HG03469 (cell line): ENCODE data around the gene KIAA0513.

Experiments used
- ATAC-seq: cut with Tn5 transposase; IDR thresholded peaks from one replicate; pipeline ENCODE4 v1.9.1; 2021; ENCODE audit warnings: mild to moderate bottlenecking, moderate library complexity, moderate number of reproducible peaks; ENCODE audit not compliant: unreplicated experiment

The KIAA0513 gene

GRCh38 chr16:85067426-85067825, 39.8 kb downstream of the KIAA0513 start:
- ATAC-seq: no peak

- no peak for ATAC-seq
These were observed 41.2 kb downstream of the KIAA0513 start for GRCh38 chr16:85068746-85069145.

GRCh38 chr16:85069171-85069570, 41.6 kb downstream of the KIAA0513 start:
- ATAC-seq: no peak

- ATAC-seq: no peak
These were observed 44.7 kb downstream of the KIAA0513 start for GRCh38 chr16:85072076-85072860.

- no peak for ATAC-seq
These were observed 45.4 kb downstream of the KIAA0513 start for GRCh38 chr16:85072947-85073346.

GRCh38 chr16:85074225-85074914, 46.8 kb downstream of the KIAA0513 start:
- ATAC-seq: no peak

GRCh38 chr16:85075236-85075924, 47.8 kb downstream of the KIAA0513 start:
- no peak for ATAC-seq

GRCh38 chr16:85077039-85077438, 49.4 kb downstream of the KIAA0513 start:
- no peak for ATAC-seq

- no peak for ATAC-seq
These were observed 50.1 kb downstream of the KIAA0513 start for GRCh38 chr16:85077576-85078125.

- ATAC-seq: no peak
These were observed 50.6 kb downstream of the KIAA0513 start for GRCh38 chr16:85078226-85078625.

GRCh38 chr16:85078952-85079351, 51.4 kb downstream of the KIAA0513 start:
- no peak for ATAC-seq

GRCh38 chr16:85079785-85080570, 52.4 kb downstream of the KIAA0513 start:
- ATAC-seq: no peak

GRCh38 chr16:85081038-85081437, 53.4 kb downstream of the KIAA0513 start:
- ATAC-seq: no peak

- no peak for ATAC-seq
These were observed 54.2 kb downstream of the KIAA0513 start for GRCh38 chr16:85081765-85082164.

- no peak for ATAC-seq
These were observed 54.8 kb downstream of the KIAA0513 start for GRCh38 chr16:85082173-85083050.

GRCh38 chr16:85083051-85083639, 55.5 kb downstream of the KIAA0513 start:
- ATAC-seq: no peak

- ATAC-seq: no peak
These were observed 57.4 kb downstream of the KIAA0513 start for GRCh38 chr16:85084841-85085510.

- ATAC-seq: no peak
These were observed 58.1 kb downstream of the KIAA0513 start for GRCh38 chr16:85085721-85086120.
